GM19193 (cell line): ENCODE measurements around the gene MMP26.

Source experiments
- POLR2A ChIP-seq: IDR thresholded peaks from 4 replicates; pipeline ENCODE4 v1.6.1; 2011; ENCODE audit not compliant: insufficient read depth, insufficient read length; ENCODE audit errors: extremely low read depth

The MMP26 gene

GRCh38 chr11:4700436-4700820, 4.2 kb upstream of the MMP26 start:
- no peak for TF ChIP-seq POLR2A

DNA sequence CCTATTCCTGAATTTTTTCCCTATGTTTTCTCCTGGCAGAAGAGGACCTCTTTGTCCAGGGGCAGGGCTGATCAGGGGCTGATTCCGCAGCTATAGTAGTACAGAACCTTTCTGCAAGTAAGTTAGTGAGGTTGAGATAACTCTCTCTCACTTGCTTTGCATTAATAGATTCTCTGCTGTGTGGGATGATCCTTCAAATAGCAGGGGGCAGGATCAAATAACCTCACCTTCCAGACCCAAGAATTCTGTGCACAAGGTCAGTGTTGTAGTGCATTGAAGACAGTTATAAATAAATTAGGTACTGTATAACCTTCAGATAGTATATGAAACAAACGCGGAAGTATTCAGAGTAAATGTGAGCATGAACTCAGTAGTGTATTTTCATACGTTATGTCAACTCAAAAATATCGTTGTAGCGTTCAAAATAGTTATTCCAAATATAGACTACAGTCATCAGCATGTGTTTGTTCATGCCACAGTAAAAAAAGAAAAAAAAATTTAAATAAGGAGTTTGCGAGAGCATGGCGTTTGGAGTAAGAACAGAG, 278 bp downstream of the MMP26 start:
- TF ChIP-seq POLR2A, result no peak

DNA sequence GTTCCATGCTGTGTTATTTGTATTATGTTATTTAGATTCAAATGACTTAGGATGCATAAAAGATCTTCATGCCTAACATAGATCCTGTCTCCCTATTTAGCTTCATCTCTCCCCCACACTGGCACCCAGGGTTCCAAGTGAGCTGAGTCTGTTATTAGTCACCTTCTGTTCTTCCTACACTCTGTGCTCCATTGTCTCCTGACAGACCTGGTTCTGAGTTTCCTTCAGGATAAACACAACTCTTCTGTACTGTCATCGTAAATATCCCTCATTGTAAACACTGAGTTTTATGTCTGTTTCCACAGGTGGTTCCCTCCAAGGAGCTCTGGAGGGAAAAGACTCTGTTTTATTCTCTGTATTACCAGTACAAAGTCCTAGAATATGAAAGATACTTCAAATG, 8.7 kb downstream of the MMP26 start:
- TF ChIP-seq POLR2A, result no peak

GRCh38 chr11:4714300-4714699, 9.7 kb downstream of the MMP26 start:
- no peak for TF ChIP-seq POLR2A

DNA sequence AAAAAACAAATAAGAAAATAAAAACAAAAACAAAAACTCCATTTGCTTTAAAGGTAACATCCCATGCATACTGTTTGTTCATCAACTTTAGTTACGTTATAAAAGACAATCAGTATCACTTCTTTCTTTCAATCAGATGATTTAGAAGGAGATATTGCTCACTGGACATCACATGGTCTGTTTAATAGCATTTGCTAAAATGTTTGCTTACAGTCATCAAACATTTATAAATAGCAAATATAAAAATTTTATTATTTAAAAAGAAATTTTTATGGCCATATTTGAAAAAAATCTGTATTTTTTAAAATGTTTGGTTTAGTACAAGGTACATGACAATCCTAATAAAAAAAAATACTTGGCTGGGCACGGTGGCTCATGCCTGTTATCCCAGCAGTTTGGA, 22.6 kb downstream of the MMP26 start:
- TF ChIP-seq POLR2A, result no peak

DNA sequence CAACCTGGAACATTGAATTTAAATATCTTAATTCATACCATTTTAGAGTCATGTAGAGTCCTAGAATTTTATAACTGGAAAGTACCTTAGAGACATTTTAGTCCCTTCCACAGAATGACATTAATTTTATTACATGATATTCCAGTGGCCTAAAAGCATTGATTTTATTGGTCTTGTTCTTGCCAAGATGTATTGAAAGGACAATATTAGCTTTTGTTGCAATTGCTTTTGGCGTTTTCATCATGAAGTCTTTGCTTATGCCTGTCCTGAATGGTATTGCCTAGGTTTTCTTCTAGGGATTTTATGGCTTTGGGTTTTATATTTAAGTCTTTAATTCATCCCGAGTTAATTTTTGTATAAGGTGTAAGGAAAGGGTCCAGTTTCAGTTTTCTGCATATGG, 36.2 kb downstream of the MMP26 start:
- TF ChIP-seq POLR2A, result no peak

DNA sequence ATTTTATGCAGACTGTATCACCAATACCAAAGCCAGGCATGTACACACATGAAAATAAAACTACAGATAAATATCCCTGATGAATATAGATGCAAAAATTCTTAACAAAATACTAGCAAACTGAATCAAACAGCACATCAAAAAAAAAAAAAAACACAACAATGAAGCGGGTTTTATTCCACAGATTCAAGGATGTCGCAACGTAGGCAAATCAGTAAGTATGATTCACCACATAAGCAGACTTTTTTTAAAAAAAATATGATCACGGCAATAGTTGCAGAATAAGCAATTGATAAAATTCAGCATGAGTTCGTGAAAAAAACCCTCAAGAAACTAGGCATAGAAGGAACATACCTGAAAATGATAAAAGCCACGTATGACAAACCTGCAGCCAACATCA, 43.9 kb downstream of the MMP26 start:
- TF ChIP-seq POLR2A, result no peak

GRCh38 chr11:4751201-4751600, 46.6 kb downstream of the MMP26 start:
- TF ChIP-seq POLR2A, result no peak
